AG08396 (cell line): Measurements from ENCODE around the gene BTBD9.

Experiments
- DNase-seq: peaks from one replicate; pipeline ENCODE4 v3.0.0; 2012; ENCODE audit warnings: low spot score, mixed read lengths

Gene BTBD9

DNA sequence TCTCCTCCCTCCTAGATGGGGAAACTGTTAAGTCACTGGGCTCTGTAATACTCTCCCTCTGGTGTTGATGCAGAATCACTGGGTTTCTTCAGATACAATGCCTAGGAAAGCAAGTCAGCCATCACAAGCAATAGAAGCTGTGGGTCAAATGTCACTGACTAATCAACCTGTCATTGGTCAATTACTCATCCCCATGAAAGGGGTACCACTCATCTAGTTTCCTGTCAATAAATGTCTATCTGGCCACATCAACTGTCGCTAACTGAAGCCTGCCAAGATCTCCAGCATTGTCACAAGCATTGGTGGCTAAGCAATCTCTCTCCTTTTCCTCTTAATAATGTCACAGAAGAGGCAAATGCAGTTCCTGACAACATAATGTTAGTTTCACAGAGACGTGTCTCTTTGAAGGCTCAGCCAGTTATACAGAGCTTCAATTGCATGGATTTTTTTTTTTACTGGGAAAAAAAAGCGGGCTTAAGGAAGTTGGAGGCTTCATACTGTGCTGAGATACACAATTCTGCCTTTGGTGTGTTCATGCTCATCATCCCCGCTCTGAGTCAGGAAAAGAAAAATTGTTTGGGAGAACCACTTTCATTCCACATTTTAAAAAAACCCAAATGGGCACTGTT, 355.9 kb downstream of the BTBD9 start:
- DNase-seq = no peak

DNA sequence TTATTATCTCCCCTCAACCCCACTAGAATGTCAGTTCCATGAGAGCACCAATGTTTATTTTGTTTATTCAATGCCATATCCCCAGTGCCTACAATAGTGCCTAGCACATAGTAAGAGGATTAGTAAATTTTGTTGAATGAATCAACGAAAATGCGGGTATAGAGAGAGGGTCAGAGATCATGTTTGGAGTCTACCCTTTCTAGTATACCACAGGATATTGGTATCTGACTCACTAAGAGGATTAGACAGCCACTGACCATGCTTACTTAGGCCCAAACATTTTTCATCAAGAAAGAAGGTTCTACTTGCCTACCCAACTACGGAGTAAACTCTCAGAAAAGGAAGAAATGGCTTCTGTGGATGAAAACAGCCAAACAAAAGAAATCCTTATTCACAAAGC, 356.8 kb downstream of the BTBD9 start:
- DNase-seq = no peak

DNA sequence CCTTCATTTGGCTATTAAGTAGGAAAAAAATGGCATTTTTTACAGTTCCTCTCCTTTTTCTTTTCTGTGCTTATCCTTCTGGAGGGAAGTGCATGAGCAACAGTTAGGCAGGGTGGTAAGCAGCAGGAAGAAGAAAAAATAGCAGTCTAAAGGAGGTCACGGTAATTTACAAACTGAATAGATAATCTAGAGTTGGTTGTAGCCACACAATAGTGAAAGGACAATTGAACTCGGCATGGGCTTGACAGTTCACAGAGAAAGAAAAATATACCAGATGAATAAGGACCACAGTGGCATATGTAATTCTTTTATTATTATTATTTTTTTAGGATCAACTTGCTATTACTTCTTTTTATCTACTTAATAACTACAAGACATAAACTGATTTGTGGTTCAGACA, 358.6 kb downstream of the BTBD9 start:
- no peak for DNase-seq

- no peak for DNase-seq
Observed at GRCh38 chr6:38279963-38280588, 359.7 kb downstream of the BTBD9 start.

DNA sequence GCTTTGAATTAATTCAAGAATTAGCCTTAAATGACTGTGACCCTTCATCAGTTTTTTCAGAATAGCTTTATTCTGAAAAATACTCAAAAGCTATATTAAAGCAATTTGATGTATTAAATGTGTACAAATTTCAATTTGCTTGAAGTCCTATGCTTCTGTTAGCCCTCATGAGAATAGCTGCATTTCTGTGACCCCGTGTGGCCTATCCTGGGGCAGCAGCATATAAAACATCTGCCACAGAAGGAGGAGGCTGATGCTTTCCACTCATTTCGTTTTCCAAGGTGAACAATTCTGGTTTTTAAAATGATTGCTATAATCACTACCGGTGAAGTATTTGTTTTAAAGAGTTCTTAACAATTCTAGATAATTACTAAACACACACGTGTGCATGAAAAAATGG, 360.3 kb downstream of the BTBD9 start:
- DNase-seq = no peak

GRCh38 chr6:38273325-38273724, 366.4 kb downstream of the BTBD9 start:
- peak; percentile 29 for DNase-seq

GRCh38 chr6:38272222-38272621, 367.5 kb downstream of the BTBD9 start:
- no peak for DNase-seq

DNA sequence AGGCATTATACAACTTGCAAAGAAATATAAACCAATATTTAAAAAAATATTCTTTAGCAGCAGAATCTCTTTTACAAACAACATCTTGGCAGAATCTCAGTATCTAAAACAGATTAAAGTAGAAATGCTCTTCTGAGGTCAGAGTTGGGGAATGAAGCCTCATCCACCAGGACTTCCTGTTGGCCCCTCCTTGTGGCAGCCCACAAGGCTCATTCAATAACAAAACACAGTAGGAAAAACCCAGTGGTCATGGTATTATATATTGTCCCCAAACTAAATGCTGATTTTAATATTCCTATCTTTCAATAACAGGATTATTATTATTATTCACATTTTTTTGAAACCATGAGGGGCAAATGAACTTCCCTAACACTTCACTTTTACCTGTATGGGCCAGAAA, 368.6 kb downstream of the BTBD9 start:
- peak; percentile 17 for DNase-seq

DNA sequence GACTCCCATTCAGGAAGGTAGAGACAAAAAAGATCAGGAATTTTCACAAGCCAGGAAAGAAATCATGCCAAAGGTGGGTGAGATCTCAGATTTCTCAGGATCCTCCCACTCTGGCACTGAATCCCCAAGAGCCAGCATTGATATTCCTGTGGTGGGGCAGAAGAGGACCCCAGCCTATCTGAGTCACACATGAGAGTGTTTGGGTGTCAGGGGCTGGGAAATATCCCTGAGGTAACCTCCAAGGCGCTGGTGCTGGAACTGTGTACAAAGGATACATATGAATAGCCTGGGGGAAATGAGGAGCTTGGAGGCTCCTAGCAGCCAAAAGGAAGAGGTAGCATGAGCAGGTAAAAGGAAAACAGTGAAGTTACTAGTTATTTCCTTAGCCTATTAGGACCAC, 369.4 kb downstream of the BTBD9 start:
- no peak for DNase-seq

- no peak for DNase-seq
Observed at GRCh38 chr6:38269461-38270172, 370.1 kb downstream of the BTBD9 start.

- DNase-seq = no peak
Observed at GRCh38 chr6:38268342-38268741, 371.4 kb downstream of the BTBD9 start.

- no peak for DNase-seq
Observed at GRCh38 chr6:38266921-38267354, 372.8 kb downstream of the BTBD9 start.

DNA sequence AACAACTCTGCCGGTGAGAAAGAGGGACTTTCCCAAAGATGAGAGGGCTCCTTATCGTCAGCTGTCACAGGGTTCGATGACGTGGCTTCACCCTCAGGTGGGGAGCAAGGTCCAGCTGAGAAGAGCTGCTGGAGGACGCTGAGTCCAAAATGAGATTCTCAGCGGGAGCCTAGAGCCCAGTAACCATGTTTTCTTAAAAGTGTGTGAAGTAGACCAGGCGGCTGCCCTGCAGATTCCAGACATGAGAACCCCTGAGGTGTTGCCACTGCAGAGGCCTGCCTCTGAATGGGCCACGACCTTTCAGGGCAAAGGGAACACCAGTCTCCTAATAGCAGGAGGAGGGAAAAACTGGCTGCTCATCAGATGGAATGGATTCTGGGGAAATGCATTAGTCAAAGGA, 375.1 kb downstream of the BTBD9 start:
- no peak for DNase-seq

GRCh38 chr6:38262609-38263008, 377.1 kb downstream of the BTBD9 start:
- DNase-seq = peak; percentile 16

GRCh38 chr6:38262026-38262425, 377.7 kb downstream of the BTBD9 start:
- peak; percentile 61 for DNase-seq

DNA sequence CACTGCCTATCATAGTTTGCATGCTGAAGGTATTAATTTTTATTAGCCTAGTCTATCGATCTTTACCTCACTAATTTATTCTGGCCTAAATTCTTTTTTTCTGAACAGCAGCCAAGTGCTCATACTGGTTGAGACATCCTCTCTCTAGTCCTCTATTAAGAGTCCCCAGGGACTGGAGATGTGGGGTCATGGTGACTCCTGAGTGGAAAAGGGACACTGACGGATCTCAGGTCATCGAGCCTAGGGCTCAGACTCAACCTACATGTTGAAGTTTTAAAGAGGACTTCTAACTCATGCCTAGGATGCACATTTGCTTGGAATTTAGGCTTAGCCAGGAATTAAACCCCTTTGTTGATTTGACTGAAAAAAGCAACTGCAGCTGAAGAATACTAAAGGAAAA, 378.1 kb downstream of the BTBD9 start:
- no peak for DNase-seq

DNA sequence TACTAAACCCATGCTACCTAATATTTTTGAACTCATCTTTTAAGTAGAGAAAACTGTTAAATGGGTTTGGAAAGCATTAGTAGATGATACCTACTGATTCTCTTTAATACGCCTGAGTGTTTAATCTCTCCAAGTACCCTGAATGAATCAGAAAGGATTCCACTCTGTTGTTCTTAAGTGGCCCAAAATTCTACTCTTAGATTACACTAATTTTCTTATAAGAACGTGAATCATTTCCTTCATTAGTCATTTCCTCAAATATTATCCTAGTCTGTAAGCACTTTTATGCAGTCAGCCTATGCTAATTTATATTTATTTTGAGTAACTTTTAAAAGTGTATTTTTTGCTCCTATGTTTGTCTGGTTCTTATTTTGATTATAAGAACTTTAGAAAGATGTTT, 380.0 kb downstream of the BTBD9 start:
- peak; percentile 12 for DNase-seq

- DNase-seq = no peak
Observed at GRCh38 chr6:38248500-38249234, 391.1 kb downstream of the BTBD9 start.

DNA sequence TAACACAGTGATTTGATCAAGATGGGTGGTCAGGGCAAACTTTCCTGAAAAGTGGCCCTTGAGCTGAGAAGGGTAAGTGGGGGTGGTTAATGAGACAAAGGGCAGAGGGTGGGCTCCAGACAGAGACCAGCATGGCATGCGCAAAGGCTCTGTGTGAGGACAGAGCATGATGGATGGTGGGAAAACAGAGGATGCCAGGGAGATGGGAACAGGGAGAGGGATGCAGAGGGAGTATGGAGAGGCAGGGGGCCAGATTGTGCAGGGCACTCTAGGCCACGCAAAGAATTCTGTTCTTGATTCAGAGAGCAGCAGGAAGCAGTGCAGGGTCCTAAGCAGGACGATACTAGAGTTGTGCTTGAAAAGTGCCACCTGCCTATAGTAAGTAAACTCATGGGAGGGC, 394.4 kb downstream of the BTBD9 start:
- DNase-seq = no peak

DNA sequence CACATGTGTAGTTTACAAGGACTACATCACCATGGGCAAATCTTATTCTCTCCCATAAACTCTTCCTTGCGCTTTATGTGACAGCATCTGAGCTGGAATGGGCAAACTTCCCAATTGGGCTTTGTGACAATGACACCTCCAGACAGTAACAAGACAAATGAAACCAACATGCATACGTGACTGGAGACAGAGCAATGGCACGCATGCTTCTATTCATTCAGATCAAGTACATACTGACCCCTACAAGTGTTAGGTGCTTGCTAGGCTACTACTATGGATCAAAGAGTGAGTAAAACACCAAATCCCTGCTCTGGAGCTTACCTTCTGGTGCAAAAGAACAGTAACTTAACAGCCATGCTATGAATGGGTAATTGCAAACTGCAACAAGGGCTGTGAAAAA, 394.9 kb downstream of the BTBD9 start:
- DNase-seq = no peak

GRCh38 chr6:38241200-38241871, 398.4 kb downstream of the BTBD9 start:
- DNase-seq = no peak
